Body of pancreas (tissue), 4 donors: Measurements from ENCODE around the gene SEMA3D.

Experiments used
- POLR2A ChIP-seq, 3 donors: fragments of 450-650 bp; IDR thresholded peaks; one replicate each; pipeline ENCODE4 v1.6.1; 2016; ENCODE audit warnings: antibody characterized with exemption in 3 of 3, mild to moderate bottlenecking in 2 of 3
- TF ChIP-seq, protein P1 (sequence below), 7 experiments: fragments of 450-650 bp in 4 of 7; fragments of 200-600 bp in 3 of 7; sonication (generic) in 3 of 7; IDR thresholded peaks; one replicate each; pipeline ENCODE4 v1.5.1; 2016 to 2019; ENCODE audit warnings: antibody characterized with exemption in 7 of 7

DNA sequence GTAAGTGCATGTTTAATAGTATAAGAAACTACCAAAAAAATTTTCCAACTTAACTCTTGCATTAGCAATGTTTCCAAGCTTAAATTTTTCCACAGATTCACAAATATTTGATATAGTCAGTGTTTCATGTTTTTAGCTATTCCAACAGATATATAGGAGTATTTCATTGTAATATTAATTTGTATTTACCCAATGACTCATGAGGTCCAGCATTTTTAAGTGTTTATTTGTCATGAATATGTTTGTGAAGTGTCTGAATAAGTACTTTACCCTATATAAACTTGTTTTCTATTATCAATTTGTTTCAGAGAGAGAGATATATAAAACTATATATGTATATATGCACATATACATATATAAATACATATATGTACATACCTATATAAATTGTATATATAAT is 71.0 kb downstream of the SEMA3D start:
- TF ChIP-seq, protein P1, sequence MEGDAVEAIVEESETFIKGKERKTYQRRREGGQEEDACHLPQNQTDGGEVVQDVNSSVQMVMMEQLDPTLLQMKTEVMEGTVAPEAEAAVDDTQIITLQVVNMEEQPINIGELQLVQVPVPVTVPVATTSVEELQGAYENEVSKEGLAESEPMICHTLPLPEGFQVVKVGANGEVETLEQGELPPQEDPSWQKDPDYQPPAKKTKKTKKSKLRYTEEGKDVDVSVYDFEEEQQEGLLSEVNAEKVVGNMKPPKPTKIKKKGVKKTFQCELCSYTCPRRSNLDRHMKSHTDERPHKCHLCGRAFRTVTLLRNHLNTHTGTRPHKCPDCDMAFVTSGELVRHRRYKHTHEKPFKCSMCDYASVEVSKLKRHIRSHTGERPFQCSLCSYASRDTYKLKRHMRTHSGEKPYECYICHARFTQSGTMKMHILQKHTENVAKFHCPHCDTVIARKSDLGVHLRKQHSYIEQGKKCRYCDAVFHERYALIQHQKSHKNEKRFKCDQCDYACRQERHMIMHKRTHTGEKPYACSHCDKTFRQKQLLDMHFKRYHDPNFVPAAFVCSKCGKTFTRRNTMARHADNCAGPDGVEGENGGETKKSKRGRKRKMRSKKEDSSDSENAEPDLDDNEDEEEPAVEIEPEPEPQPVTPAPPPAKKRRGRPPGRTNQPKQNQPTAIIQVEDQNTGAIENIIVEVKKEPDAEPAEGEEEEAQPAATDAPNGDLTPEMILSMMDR (IDR thresholded peaks at IDR 0.05): no peak
- TF ChIP-seq POLR2A (IDR thresholded peaks at IDR 0.05): no peak
